Measurements from ENCODE around the gene TOGARAM2.

The TOGARAM2 gene

DNA sequence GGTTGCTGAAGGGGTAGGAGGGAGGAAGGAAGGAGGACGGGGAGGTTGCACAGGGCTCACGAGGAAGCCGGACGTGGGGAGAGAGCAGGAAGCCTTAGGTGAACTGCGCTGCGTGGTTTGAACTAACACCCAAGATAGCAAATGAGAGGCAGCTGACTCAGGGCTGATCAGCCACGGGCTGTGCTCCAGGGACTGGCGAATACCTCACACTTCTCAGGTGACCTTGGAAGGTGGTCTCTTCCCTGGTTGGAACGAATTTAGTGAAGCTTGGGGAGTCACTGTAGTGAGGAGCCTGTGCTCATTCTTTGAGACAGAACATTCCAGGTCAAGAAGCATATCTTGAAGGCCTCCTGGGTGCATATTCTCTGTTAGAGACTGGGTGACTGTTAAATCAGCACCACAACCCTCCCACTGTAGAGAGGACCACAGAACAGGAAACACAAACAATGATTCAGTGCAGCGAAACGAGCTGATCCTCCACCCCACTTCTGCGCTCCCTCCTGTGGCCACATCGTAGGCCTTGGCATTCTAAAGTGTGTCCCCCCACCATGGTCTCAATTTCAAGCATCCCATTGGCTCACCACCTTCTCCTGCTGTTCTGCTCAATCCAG lies 33.8 kb downstream of the TOGARAM2 start:
- no peaks in the 10 kb centered on the region for H3K36me3 ChIP-seq
- no peak for DNase-seq
- TF ChIP-seq, protein P1, sequence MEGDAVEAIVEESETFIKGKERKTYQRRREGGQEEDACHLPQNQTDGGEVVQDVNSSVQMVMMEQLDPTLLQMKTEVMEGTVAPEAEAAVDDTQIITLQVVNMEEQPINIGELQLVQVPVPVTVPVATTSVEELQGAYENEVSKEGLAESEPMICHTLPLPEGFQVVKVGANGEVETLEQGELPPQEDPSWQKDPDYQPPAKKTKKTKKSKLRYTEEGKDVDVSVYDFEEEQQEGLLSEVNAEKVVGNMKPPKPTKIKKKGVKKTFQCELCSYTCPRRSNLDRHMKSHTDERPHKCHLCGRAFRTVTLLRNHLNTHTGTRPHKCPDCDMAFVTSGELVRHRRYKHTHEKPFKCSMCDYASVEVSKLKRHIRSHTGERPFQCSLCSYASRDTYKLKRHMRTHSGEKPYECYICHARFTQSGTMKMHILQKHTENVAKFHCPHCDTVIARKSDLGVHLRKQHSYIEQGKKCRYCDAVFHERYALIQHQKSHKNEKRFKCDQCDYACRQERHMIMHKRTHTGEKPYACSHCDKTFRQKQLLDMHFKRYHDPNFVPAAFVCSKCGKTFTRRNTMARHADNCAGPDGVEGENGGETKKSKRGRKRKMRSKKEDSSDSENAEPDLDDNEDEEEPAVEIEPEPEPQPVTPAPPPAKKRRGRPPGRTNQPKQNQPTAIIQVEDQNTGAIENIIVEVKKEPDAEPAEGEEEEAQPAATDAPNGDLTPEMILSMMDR (IDR thresholded peaks at IDR 0.05; ENCODE audit: low read depth, low read length) = no peak
- H3K9me3 ChIP-seq = no peaks in the 10 kb centered on the region
- H3K27me3 ChIP-seq = no peaks in the 10 kb centered on the region
- H3K4me1 ChIP-seq = peaks cover 5% of the 10 kb centered on the region; the same call in 1 of the 2 replicates
- H3K4me3 ChIP-seq (ENCODE audit: low read depth, low read length) = no peak overlapping the region

- no peaks in the 10 kb centered on the region for H3K36me3 ChIP-seq
- no peak for DNase-seq
- no peak overlapping the region for H3K4me3 ChIP-seq (ENCODE audit: low read depth, low read length)
- TF ChIP-seq, protein P1 (IDR thresholded peaks at IDR 0.05; ENCODE audit: low read depth, low read length) = no peak
- no peaks in the 10 kb centered on the region for H3K9me3 ChIP-seq
- peaks cover 5% of the 10 kb centered on the region; the same call in 1 of the 2 replicates for H3K4me1 ChIP-seq
- no peaks in the 10 kb centered on the region for H3K27me3 ChIP-seq
These were observed 34.8 kb downstream of the TOGARAM2 start for GRCh38 chr2:29015701-29016470.

DNA sequence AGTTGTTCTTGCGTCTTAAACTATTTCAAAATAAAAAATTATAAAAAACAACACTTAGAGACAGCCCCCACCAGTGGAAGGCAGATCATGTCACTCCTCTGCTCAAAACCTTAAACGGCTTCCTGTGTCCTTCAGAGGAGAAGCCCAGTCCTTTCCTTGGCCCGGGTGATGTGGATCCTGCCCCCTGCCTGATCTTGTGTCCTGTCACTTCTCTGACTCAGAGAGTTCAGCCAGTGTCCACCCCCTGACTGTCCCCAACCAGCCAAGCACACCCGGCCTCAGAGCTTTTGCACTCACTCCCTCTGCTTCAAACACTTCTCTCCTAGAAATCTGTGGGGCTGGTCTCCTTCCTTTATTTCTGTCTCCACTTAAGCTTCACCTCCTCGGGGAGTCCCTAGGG lies 35.4 kb downstream of the TOGARAM2 start:
- H3K36me3 ChIP-seq = no peaks in the 10 kb centered on the region
- DNase-seq = no peak
- no peak overlapping the region for H3K4me3 ChIP-seq (ENCODE audit: low read depth, low read length)
- H3K9me3 ChIP-seq = no peaks in the 10 kb centered on the region
- TF ChIP-seq, protein P1 (IDR thresholded peaks at IDR 0.05; ENCODE audit: low read depth, low read length) = no peak
- no peaks in the 10 kb centered on the region for H3K27me3 ChIP-seq
- H3K4me1 ChIP-seq = peaks cover 1% of the 10 kb centered on the region; the same call in 1 of the 2 replicates

- H3K4me3 ChIP-seq (ENCODE audit: low read depth, low read length) = no peak overlapping the region
- no peaks in the 10 kb centered on the region; the same call in 1 of the 2 replicates for H3K4me1 ChIP-seq
- no peaks in the 10 kb centered on the region for H3K36me3 ChIP-seq
- TF ChIP-seq, protein P1 (IDR thresholded peaks at IDR 0.05; ENCODE audit: low read depth, low read length) = no peak
- H3K27me3 ChIP-seq = no peaks in the 10 kb centered on the region
- no peaks in the 10 kb centered on the region for H3K9me3 ChIP-seq
- DNase-seq = no peak
These were observed 36.8 kb downstream of the TOGARAM2 start for GRCh38 chr2:29017716-29018435.

DNA sequence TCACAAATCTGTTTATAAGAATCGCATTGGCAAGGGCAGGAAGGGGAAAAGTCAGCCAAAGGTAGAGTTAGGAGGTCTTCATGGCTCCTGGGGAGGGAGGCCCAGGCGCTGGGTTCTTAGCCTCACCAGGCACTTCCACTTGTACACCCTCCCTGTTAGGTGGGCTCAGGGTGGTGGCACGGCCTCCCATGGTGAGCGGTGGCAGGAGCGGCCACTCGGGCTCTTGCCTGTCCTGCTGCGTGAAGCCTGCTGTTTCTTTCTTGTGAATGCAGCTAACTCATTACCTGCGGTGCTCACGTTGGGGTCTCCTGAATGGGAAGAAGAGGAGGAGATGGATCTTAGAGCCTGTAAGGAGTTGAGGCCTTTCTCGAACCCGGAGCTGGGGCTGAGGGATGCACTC lies 40.8 kb downstream of the TOGARAM2 start:
- Histone ChIP-seq H3K4me3 (ENCODE audit: low read depth, low read length) (no peak overlapping the region), H3K4me1 (no peaks in the 10 kb centered on the region), H3K36me3 (no peaks in the 10 kb centered on the region), H3K27me3 (no peaks in the 10 kb centered on the region), H3K9me3 (no peaks in the 10 kb centered on the region)
- no peak for DNase-seq
- TF ChIP-seq, protein P1 (IDR thresholded peaks at IDR 0.05; ENCODE audit: low read depth, low read length) = no peak

Measured in BE2C (cell line).